Retinal pigment epithelial cell (primary cell): Measurements from ENCODE around the gene IL1A.

Source experiments
- DNase-seq: peaks from one replicate; pipeline ENCODE4 v3.0.0-alpha.2; 2010; ENCODE audit warnings: low read depth
- H3K4me3 ChIP-seq: 2 replicates; pipeline ENCODE4 v1.5.1; 2011; ENCODE audit warnings: mild to moderate bottlenecking, low read length, control low read depth, moderate library complexity
- TF ChIP-seq, protein P1 (sequence below): conservative IDR thresholded peaks from 2 replicates; pipeline ENCODE4 v1.5.1; 2011; ENCODE audit warnings: low read depth, low read length, control low read depth, inconsistent platforms

IL1A gene

DNA sequence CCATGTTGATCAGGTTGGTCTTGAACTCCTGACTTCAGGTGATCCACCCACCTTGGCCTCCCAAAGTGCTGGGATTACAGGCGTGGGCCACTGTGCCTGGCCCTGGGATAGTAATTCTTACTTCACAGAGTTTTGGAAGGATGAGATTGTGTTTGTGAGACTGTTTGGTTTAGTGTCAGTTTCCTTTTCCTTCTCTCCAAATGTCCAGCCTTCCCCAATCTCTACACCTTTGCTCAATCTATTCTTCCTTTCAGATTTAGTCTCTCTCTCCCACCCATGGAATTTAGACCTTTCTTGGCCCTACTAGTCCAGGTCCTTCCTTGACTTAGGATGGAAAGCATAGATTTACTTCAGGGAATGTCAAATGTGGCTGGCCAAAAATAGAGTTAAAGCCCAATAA is 12.2 kb upstream of the IL1A start:
- no peak overlapping the region for H3K4me3 ChIP-seq
- DNase-seq = no peak
- TF ChIP-seq, protein P1, sequence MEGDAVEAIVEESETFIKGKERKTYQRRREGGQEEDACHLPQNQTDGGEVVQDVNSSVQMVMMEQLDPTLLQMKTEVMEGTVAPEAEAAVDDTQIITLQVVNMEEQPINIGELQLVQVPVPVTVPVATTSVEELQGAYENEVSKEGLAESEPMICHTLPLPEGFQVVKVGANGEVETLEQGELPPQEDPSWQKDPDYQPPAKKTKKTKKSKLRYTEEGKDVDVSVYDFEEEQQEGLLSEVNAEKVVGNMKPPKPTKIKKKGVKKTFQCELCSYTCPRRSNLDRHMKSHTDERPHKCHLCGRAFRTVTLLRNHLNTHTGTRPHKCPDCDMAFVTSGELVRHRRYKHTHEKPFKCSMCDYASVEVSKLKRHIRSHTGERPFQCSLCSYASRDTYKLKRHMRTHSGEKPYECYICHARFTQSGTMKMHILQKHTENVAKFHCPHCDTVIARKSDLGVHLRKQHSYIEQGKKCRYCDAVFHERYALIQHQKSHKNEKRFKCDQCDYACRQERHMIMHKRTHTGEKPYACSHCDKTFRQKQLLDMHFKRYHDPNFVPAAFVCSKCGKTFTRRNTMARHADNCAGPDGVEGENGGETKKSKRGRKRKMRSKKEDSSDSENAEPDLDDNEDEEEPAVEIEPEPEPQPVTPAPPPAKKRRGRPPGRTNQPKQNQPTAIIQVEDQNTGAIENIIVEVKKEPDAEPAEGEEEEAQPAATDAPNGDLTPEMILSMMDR = no peak

DNA sequence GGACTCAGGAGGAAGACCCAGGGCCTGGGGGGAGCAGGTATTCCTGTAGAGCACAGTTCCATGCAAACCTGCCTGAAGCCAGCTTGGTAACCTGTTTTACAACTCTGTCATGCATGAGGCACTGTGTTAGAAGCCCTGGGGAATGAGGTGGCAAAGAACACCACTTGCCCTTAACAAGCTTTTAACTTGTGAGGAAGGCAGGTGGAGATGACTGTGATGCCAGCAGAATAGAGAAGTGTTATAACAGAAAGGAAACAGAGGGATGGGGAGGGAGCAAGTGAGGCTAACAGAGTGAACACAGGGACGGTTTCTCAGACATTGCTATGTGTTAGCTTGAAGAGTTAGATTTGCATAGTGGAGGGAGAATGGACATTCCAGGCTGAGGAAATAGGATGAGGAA is 11.5 kb upstream of the IL1A start:
- H3K4me3 ChIP-seq = no peak overlapping the region
- TF ChIP-seq, protein P1 = no peak
- no peak for DNase-seq

DNA sequence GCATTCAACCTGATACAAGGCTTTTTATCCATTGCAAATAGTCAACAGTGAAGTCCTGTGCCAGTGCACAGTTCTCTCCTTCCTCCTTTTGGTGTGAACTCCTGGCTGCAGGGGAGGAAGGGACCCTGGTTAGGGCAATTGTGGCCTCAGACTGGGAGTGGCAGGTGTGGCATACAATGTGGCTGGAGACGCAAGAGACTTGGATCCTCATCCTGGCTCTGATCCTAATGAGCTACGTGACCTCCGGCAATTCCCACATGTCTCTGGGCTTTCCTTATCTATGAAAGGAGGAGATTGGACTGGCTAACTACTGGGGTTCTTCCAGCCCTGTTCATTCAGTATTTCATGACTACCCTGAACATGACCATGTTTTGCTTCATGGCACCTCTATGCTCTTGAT is 10.5 kb upstream of the IL1A start:
- TF ChIP-seq, protein P1 = no peak
- no peak for DNase-seq

DNA sequence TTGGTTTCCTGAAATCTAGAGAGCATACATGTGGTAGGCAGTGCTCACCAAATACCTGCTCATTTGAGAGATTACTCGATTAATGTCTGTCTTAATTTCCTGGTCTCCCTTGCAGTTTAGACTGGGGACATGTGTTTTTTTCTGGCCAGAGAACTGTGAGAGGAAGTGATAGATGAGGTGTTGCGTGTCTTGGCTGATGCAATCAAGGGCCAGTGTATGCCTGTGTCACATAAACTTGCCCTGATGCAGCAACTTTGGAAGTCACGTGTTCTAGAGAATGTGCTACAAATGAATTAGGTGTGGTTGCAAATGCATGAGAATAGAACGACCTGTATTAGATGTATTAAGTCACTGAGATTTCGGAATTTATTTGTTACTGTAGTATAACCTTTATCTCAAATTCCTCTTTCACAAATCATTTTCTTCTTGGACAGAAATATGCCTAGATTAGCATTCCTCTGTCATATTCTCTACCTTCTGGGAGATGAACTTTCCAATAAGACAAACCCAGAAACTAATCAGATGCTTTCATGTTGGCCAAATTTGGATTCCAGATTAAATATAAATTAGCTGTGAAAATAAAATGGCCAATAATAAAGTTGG is 9.9 kb upstream of the IL1A start:
- no peak for DNase-seq
- TF ChIP-seq, protein P1 = no peak
- H3K4me3 ChIP-seq = no peak overlapping the region

More for the DNA sequence above, 10.5 kb upstream of the IL1A start:
- H3K4me3 ChIP-seq = no peak overlapping the region

DNA sequence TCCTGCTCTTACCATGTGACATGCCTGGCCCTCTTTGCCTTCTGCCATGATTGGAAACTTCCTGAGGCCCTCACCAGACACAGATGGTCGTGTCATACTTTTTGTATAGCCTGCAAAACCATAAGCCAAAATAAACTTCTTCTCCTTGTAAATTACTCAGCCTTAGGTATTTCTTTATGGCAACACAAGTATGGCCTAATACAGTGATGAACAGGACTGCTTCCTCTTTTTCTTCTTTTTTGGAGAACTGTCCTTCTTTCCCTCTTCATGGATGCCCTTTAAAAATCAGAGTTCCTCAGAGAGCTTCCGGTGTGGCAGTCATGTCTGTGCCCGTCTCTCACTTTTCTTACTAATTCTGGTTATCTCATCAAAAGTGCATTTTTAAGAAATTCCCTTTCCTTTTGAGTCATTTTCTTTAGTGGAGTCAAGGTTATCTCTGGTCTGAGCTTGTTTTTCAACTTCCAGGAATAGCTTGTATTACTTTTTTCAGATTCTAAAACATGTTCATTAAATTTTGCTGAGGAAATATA is 9.2 kb upstream of the IL1A start:
- H3K4me3 ChIP-seq = no peak overlapping the region
- DNase-seq = no peak

DNA sequence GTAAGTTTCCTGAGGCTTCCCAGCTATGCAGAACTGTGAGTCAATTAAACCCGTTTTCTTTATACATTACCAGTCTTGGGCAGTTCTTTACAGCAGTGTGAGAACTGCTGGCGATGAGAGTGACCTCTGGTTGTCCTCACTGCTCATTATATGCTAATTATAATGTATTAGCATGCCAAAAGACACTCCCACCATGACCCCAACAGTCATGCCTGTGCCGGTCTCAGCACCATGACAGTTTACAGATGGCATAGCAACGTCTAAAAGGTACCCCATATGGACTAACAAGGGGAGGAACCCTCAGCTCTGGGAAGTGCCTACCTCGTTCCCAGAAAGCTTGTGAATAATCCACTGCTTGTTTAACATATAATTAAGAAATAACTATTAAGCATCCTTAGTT is 8.1 kb upstream of the IL1A start:
- no peak overlapping the region for H3K4me3 ChIP-seq
- TF ChIP-seq, protein P1 = no peak

More for the DNA sequence above, 9.2 kb upstream of the IL1A start:
- TF ChIP-seq, protein P1 = no peak

DNA sequence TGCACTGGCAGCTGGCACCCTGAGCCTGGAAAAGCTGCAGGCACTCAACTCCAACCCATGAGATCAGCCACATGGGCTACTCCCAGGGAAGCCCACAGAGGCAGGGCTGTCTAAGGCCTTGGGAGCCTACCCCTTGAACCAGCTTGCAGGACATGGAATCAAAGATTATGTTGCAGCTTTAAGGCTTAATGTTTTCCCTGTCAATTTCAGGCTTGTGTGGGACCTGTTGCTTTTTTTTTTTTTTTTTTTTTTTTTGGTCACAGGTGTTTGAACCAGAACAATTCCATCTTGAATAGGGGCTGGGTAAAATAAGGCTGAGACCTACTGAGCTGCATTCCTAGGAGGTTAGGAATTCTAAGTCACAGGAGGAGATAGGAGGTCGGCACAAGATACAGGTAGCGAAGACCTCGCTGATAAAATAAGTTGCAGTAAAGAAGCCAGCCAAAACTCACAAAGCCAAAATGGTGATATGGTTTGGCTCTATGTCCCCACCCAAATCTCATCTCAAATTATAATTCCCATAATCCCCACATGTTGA is 7.5 kb upstream of the IL1A start:
- H3K4me3 ChIP-seq = no peak overlapping the region
- TF ChIP-seq, protein P1 = no peak
- no peak for DNase-seq

More for the DNA sequence above, 8.1 kb upstream of the IL1A start:
- DNase-seq = no peak
